HFFc6 (cell line): ENCODE measurements around the gene ANO5. TPM values are rescaled to one million over a fixed set of nuclear protein-coding genes. Genes with fewer than 3 reads are reported as not detected.

ENCODE experiments used
- DNase-seq: peaks from one replicate; pipeline ENCODE4 v3.0.0-alpha.2; 2018
- H3K27ac Mint-ChIP-seq: 2 replicates; pipeline ENCODE4 v1.8.0; 2020; ENCODE audit warnings: mild to moderate bottlenecking, mixed read lengths
- H3K27me3 Mint-ChIP-seq: 2 replicates; pipeline ENCODE4 v1.8.0; 2021; ENCODE audit warnings: mild to moderate bottlenecking, moderate library complexity, mixed read lengths; ENCODE audit not compliant: insufficient read depth
- H3K36me3 Mint-ChIP-seq: 2 replicates; pipeline ENCODE4 v1.8.0; 2021; ENCODE audit warnings: low read depth, mixed read lengths
- H3K4me1 Mint-ChIP-seq: 2 replicates; pipeline ENCODE4 v1.8.0; 2020; ENCODE audit warnings: low read depth, mixed read lengths
- H3K4me3 Mint-ChIP-seq: 2 replicates; pipeline ENCODE4 v1.8.0; 2020; ENCODE audit warnings: mild to moderate bottlenecking, moderate library complexity, mixed read lengths
- H3K9me3 Mint-ChIP-seq: 2 replicates; pipeline ENCODE4 v1.8.0; 2020; ENCODE audit warnings: mild to moderate bottlenecking, mixed read lengths
- total RNA-seq, 6 experiments: library from RNA; stranded (reverse); fragmentation: NEBNext Ultra II Directional; extraction: Animal tissue kit (Norgen Biotek cat#: 25700); gene quantifications; 2 replicates in 1 of 6; 3 replicates in 5 of 6; pipeline ENCODE4 v1.2.3, GENCODE V29; 2021
- TF ChIP-seq, protein P1 (sequence below): fragments of 200-600 bp; sonication (generic); IDR thresholded peaks from 2 replicates; pipeline ENCODE4 v1.5.0; 2021; ENCODE audit warnings: antibody characterized with exemption, mild to moderate bottlenecking

The ANO5 gene
- total RNA-seq, 6 experiments from 2014 or later: not detected

DNA sequence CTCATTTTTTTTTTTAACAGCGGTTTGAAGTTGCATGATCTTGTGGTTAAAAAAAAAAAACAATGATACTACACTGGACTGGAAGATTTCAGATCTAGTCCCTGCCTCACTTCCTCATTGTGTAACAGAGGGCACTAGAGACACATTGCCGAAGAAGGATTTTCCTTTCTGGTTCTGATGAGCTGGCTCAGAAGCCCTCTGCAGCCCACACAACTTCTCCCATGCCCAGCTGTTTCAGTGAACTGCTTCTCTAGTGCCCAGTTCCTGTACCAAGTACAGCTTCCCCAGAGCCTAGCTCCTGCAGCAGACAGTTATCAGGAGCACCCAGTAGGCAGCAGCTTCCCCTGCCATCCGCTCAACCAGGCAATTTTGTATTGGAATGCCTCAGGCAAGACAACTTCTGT, 29.5 kb upstream of the ANO5 start:
- no peak overlapping the region for H3K27ac Mint-ChIP-seq
- H3K9me3 Mint-ChIP-seq: peaks cover 14% of the 10 kb centered on the region
- TF ChIP-seq, protein P1, sequence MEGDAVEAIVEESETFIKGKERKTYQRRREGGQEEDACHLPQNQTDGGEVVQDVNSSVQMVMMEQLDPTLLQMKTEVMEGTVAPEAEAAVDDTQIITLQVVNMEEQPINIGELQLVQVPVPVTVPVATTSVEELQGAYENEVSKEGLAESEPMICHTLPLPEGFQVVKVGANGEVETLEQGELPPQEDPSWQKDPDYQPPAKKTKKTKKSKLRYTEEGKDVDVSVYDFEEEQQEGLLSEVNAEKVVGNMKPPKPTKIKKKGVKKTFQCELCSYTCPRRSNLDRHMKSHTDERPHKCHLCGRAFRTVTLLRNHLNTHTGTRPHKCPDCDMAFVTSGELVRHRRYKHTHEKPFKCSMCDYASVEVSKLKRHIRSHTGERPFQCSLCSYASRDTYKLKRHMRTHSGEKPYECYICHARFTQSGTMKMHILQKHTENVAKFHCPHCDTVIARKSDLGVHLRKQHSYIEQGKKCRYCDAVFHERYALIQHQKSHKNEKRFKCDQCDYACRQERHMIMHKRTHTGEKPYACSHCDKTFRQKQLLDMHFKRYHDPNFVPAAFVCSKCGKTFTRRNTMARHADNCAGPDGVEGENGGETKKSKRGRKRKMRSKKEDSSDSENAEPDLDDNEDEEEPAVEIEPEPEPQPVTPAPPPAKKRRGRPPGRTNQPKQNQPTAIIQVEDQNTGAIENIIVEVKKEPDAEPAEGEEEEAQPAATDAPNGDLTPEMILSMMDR: no peak
- no peak for DNase-seq
- no peaks in the 10 kb centered on the region for H3K4me1 Mint-ChIP-seq
- no peaks in the 10 kb centered on the region for H3K36me3 Mint-ChIP-seq
- no peaks in the 10 kb centered on the region; the same call in 1 of the 2 replicates for H3K27me3 Mint-ChIP-seq
- no peak overlapping the region for H3K4me3 Mint-ChIP-seq

DNA sequence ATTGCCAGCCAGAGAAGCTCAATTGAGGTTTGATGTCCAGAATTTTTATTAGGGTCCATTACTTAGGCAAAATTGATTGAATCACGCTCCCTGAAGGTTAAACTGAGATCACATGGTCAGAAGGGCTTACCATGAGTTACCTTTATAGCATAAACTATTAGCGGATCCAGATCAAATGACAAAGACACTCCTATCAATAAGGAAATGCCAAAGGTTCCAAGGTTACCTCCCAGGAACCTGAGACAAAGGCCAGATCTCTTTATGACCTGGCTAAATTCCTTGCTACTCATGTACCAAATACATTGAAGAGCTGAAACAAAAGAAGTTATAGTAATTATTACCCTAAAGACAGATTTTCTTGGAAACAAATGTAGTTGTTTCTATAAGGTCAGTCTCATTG, 27.8 kb upstream of the ANO5 start:
- H3K9me3 Mint-ChIP-seq: peaks cover 5% of the 10 kb centered on the region
- TF ChIP-seq, protein P1: no peak
- DNase-seq: no peak
- H3K27me3 Mint-ChIP-seq: peaks cover 3% of the 10 kb centered on the region
- H3K36me3 Mint-ChIP-seq: no peaks in the 10 kb centered on the region
- no peaks in the 10 kb centered on the region for H3K4me1 Mint-ChIP-seq
- no peak overlapping the region for H3K27ac Mint-ChIP-seq
- no peak overlapping the region for H3K4me3 Mint-ChIP-seq

DNA sequence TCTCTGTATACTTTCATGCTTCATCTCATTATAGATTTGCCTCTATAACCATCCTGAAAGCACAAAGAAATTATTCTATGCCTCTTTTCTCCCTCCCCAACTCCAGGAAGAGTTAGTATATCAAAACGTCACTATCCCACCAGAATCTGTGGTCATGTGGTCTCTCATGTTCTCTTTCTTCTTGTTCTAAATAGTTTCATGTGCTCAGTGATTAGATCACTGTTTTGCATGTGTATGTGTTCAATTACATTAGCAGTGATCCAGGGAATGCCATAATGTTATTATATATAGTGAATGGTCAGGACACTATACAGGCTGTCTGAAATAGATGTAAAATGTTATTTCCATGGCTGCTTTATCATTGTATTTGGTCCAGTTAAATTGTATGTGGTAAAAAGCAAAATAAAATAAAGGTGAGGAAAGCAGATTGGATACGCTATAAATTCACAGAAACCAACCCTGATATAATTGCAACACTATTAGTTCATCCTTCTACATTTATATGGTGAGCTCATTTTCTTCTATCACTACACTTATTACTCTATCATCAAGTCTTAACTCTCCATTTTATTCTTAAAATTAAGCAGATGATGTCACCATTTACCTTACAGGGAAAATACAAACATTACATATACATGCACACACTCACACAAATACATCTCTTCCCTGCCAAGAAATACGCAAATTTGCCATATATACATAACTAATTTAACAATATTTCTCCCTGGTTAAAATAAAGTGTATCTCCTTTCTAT, 26.9 kb upstream of the ANO5 start:
- H3K4me3 Mint-ChIP-seq: no peak overlapping the region
- no peaks in the 10 kb centered on the region for H3K4me1 Mint-ChIP-seq
- no peaks in the 10 kb centered on the region for H3K36me3 Mint-ChIP-seq
- peaks cover 3% of the 10 kb centered on the region for H3K27me3 Mint-ChIP-seq
- peaks cover 5% of the 10 kb centered on the region for H3K9me3 Mint-ChIP-seq
- no peak for DNase-seq
- TF ChIP-seq, protein P1: no peak
- H3K27ac Mint-ChIP-seq: no peak overlapping the region

DNA sequence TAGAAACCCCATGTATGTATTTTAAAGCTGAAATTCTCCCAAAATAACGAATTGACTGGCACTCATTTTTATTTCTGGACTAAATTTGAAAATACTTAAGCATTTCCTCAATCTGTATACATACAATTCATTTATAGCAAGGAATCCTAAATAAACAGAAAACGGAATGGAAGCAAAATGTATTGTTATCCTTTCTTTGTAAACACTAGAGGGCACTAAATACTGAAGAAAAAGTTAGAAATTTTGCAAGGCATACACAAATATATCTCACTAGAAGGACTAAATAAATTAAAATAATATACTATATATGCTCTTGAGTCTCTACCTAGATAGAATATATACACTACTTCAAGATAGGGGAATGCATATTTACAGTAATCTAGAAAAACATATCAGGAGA, 23.1 kb upstream of the ANO5 start:
- peaks cover 10% of the 10 kb centered on the region for H3K9me3 Mint-ChIP-seq
- DNase-seq: no peak
- H3K4me1 Mint-ChIP-seq: no peaks in the 10 kb centered on the region
- TF ChIP-seq, protein P1: peak; percentile 65
- no peaks in the 10 kb centered on the region; the same call in 1 of the 2 replicates for H3K36me3 Mint-ChIP-seq
- H3K27me3 Mint-ChIP-seq: peaks cover 3% of the 10 kb centered on the region; the same call in 1 of the 2 replicates
- no peak overlapping the region for H3K4me3 Mint-ChIP-seq
- H3K27ac Mint-ChIP-seq: no peak overlapping the region

DNA sequence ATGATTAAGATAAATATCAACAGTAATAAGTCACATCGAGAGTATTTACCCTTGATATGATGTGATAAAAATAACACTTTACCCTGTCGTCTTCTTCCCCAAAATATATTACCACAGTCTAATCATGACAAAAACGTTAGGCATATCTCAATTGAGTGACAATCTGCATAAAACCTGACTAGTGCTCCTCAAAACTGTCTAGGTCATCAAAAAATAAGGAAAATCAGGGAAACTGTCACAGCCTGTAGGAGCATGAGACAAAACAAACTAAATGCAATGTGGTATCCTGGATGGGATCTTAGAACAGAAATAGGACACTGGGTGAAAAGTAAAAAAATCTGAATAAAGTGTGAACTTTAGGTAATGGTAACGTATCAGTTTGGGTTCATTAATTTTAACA, 19.4 kb upstream of the ANO5 start:
- TF ChIP-seq, protein P1: no peak
- Mint-ChIP-seq H3K27ac (no peak overlapping the region), H3K4me1 (no peaks in the 10 kb centered on the region), H3K27me3 (peaks cover 3% of the 10 kb centered on the region; the same call in 1 of the 2 replicates), H3K9me3 (peaks cover 38% of the 10 kb centered on the region), H3K4me3 (no peak overlapping the region), H3K36me3 (peaks cover 1% of the 10 kb centered on the region)
- no peak for DNase-seq
